Testis (tissue), 2 donors: ENCODE measurements around the gene UBXN6.

Source experiments
- CTCF ChIP-seq, 3 experiments: fragments of 450-650 bp in 2 of 3; fragments of 200-600 bp in 1 of 3; sonication (generic) in 1 of 3; IDR thresholded peaks; one replicate each; pipeline ENCODE4 v1.5.1; 2016 to 2019; ENCODE audit warnings: antibody characterized with exemption in 3 of 3, mild to moderate bottlenecking in 2 of 3, moderate library complexity in 1 of 3
- POLR2A ChIP-seq: fragments of 450-650 bp; IDR thresholded peaks from one replicate; pipeline ENCODE4 v1.6.1; 2017; ENCODE audit warnings: antibody characterized with exemption, mild to moderate bottlenecking, moderate library complexity

GRCh38 chr19:4497770-4498389 is 40.3 kb upstream of the UBXN6 start:
- no peak for TF ChIP-seq CTCF (IDR thresholded peaks at IDR 0.05)
- no peak for TF ChIP-seq POLR2A
